ENCODE results near the gene IL3.

Gene IL3

DNA sequence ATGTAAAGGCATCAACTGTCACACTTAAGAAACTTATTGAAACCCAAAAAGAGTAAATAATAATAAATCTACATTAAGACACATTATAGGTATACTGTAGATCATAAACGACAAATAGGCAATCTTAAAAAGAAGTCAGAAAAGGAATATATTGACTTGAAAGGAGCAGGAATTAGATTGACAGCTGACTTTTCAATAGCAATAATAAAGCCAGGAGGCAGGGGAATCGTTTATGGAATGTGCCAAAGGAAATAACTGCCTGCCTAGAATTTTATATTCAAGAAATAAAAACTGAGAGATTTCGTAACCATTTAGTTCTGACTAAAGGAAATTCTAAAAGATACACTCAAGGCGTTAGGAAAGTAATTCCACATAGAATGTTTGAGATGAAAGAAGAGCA lies 27.3 kb upstream of the IL3 start:
- no peak overlapping the region for H2AK5ac ChIP-seq (ENCODE audit: low read depth, low read length)
- H3K36me3 ChIP-seq (replicated peaks in 1 of 2; ENCODE audit: control insufficient read depth in 2 of 2, insufficient read depth in 2 of 2, low read length in 2 of 2), result no peaks in the 10 kb centered on the region
- H3K23ac ChIP-seq (ENCODE audit: low read depth, low read length, poor library complexity), result no peak overlapping the region
- no peak overlapping the region for H3K9ac ChIP-seq (ENCODE audit: low read depth, low read length, poor library complexity)
- no peak overlapping the region for H2BK12ac ChIP-seq (ENCODE audit: low read length)
- no peak overlapping the region for H3K27ac ChIP-seq (replicated peaks; ENCODE audit: low read length)
- H3K79me1 ChIP-seq (ENCODE audit: low read depth, low read length), result no peaks in the 10 kb centered on the region
- no peak overlapping the region for H2AFZ ChIP-seq (ENCODE audit: low read length)
- H3K4me1 ChIP-seq (ENCODE audit: control insufficient read depth in 2 of 2, insufficient read depth in 1 of 2, low read depth in 1 of 2, low read length in 2 of 2), result no peaks in the 10 kb centered on the region
- no peak overlapping the region for H2BK5ac ChIP-seq (ENCODE audit: low read length)
- no CpG with 5 or more reads among the region's 4 CpGs for whole genome bisulfite sequencing, 2 donors (ENCODE audit: extremely low coverage in 2 of 2, insufficient read length in 2 of 2, insufficient replicate concordance in 1 of 2)
- no peaks in the 10 kb centered on the region for H3K9me3 ChIP-seq (replicated peaks in 1 of 2; ENCODE audit: control insufficient read depth in 2 of 2, insufficient read depth in 1 of 2, low read depth in 1 of 2, low read length in 2 of 2)
- no peak overlapping the region for H4K8ac ChIP-seq (ENCODE audit: low read depth, low read length)
- H3K4me2 ChIP-seq (ENCODE audit: insufficient read depth, low read length, poor library complexity, severe bottlenecking), result no peak overlapping the region
- H3K4me3 ChIP-seq (ENCODE audit: low read length in 2 of 2), result no peak overlapping the region
- H3K27me3 ChIP-seq (ENCODE audit: control insufficient read depth in 3 of 3, insufficient read depth in 3 of 3, low read depth in 1 of 3, low read length in 3 of 3), result no peaks in the 10 kb centered on the region
- H4K91ac ChIP-seq (ENCODE audit: low read depth, low read length, poor library complexity), result no peak overlapping the region
- no peak overlapping the region for H2BK15ac ChIP-seq (ENCODE audit: low read length)
- H3K14ac ChIP-seq (ENCODE audit: low read length), result no peak overlapping the region
- no peak overlapping the region for H2BK120ac ChIP-seq (ENCODE audit: low read depth, low read length)
- DNase-seq (ENCODE audit: low spot score), result no peak
- no peak overlapping the region for H3K4ac ChIP-seq (ENCODE audit: low read length)
- H3K18ac ChIP-seq (ENCODE audit: low read length), result no peak overlapping the region

GRCh38 chr5:132037353-132037752 lies 23.1 kb upstream of the IL3 start:
- Histone ChIP-seq H3K18ac (ENCODE audit: low read length) (no peak overlapping the region), H4K91ac (ENCODE audit: low read depth, low read length, poor library complexity) (no peak overlapping the region), H3K4ac (ENCODE audit: low read length) (no peak overlapping the region), H3K4me3 (ENCODE audit: low read length in 2 of 2) (no peak overlapping the region), H3K9me3 (replicated peaks in 1 of 2; ENCODE audit: control insufficient read depth in 2 of 2, insufficient read depth in 1 of 2, low read depth in 1 of 2, low read length in 2 of 2) (no peaks in the 10 kb centered on the region), H2AFZ (ENCODE audit: low read length) (no peak overlapping the region), H4K8ac (ENCODE audit: low read depth, low read length) (no peak overlapping the region), H3K4me1 (ENCODE audit: control insufficient read depth in 2 of 2, insufficient read depth in 1 of 2, low read depth in 1 of 2, low read length in 2 of 2) (no peaks in the 10 kb centered on the region), H2AK5ac (ENCODE audit: low read depth, low read length) (no peak overlapping the region), H2BK12ac (ENCODE audit: low read length) (no peak overlapping the region), H2BK5ac (ENCODE audit: low read length) (no peak overlapping the region), H3K14ac (ENCODE audit: low read length) (no peak overlapping the region), H3K23ac (ENCODE audit: low read depth, low read length, poor library complexity) (no peak overlapping the region), H2BK120ac (ENCODE audit: low read depth, low read length) (no peak overlapping the region), H3K27ac (replicated peaks; ENCODE audit: low read length) (no peak overlapping the region), H3K9ac (ENCODE audit: low read depth, low read length, poor library complexity) (no peak overlapping the region), H3K4me2 (ENCODE audit: insufficient read depth, low read length, poor library complexity, severe bottlenecking) (no peak overlapping the region), H3K36me3 (replicated peaks in 1 of 2; ENCODE audit: control insufficient read depth in 2 of 2, insufficient read depth in 2 of 2, low read length in 2 of 2) (no peaks in the 10 kb centered on the region), H2BK15ac (ENCODE audit: low read length) (no peak overlapping the region), H3K79me1 (ENCODE audit: low read depth, low read length) (no peaks in the 10 kb centered on the region), H3K27me3 (ENCODE audit: control insufficient read depth in 3 of 3, insufficient read depth in 3 of 3, low read depth in 1 of 3, low read length in 3 of 3) (no peaks in the 10 kb centered on the region)
- no CpG with 5 or more reads among the region's 2 CpGs for WGBS, 2 donors (ENCODE audit: extremely low coverage in 2 of 2, insufficient read length in 2 of 2, insufficient replicate concordance in 1 of 2)
- DNase-seq (ENCODE audit: low spot score), result no peak

- Histone ChIP-seq H3K27me3 (ENCODE audit: control insufficient read depth in 3 of 3, insufficient read depth in 3 of 3, low read depth in 1 of 3, low read length in 3 of 3) (no peaks in the 10 kb centered on the region), H3K9me3 (replicated peaks in 1 of 2; ENCODE audit: control insufficient read depth in 2 of 2, insufficient read depth in 1 of 2, low read depth in 1 of 2, low read length in 2 of 2) (no peaks in the 10 kb centered on the region), H3K9ac (ENCODE audit: low read depth, low read length, poor library complexity) (no peak overlapping the region), H3K79me1 (ENCODE audit: low read depth, low read length) (peaks cover 2% of the 10 kb centered on the region), H2AK5ac (ENCODE audit: low read depth, low read length) (no peak overlapping the region), H3K14ac (ENCODE audit: low read length) (no peak overlapping the region), H2BK120ac (ENCODE audit: low read depth, low read length) (no peak overlapping the region), H3K27ac (replicated peaks; ENCODE audit: low read length) (no peak overlapping the region), H4K91ac (ENCODE audit: low read depth, low read length, poor library complexity) (no peak overlapping the region), H3K18ac (ENCODE audit: low read length) (no peak overlapping the region), H2BK12ac (ENCODE audit: low read length) (no peak overlapping the region), H3K4me1 (ENCODE audit: control insufficient read depth in 2 of 2, insufficient read depth in 1 of 2, low read depth in 1 of 2, low read length in 2 of 2) (no peaks in the 10 kb centered on the region), H3K4me3 (ENCODE audit: low read length in 2 of 2) (no peak overlapping the region), H3K4me2 (ENCODE audit: insufficient read depth, low read length, poor library complexity, severe bottlenecking) (no peak overlapping the region), H3K4ac (ENCODE audit: low read length) (no peak overlapping the region), H4K8ac (ENCODE audit: low read depth, low read length) (no peak overlapping the region), H2AFZ (ENCODE audit: low read length) (no peak overlapping the region), H2BK15ac (ENCODE audit: low read length) (no peak overlapping the region), H3K36me3 (replicated peaks in 1 of 2; ENCODE audit: control insufficient read depth in 2 of 2, insufficient read depth in 2 of 2, low read length in 2 of 2) (no peaks in the 10 kb centered on the region), H3K23ac (ENCODE audit: low read depth, low read length, poor library complexity) (no peak overlapping the region), H2BK5ac (ENCODE audit: low read length) (no peak overlapping the region)
- DNase-seq (ENCODE audit: low spot score), result no peak
- WGBS, 2 donors (ENCODE audit: extremely low coverage in 2 of 2, insufficient read length in 2 of 2, insufficient replicate concordance in 1 of 2), result no CpG with 5 or more reads among the region's 10 CpGs
These were observed 16.2 kb upstream of the IL3 start for GRCh38 chr5:132044207-132044606.

DNA sequence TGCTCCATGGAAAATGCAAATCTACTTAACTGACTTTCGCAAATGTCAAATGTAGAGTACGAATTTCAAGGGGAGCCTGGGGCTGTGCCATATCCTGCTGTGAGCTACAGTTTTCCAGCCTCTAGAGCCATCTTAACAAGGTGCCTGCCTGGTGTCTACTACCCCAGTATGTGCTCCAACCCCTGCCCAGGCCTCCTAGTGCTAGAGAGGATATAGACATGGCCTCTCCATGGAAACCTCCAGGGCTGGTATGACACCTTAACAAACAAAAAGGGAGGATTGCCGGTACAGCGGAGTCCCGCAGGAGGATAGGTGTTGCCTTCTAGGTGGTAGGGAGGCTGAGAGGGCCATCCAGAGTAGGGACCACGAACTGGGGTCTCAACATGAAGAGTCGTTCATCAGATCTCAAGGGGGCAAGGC lies 13.6 kb upstream of the IL3 start:
- peaks cover 2% of the 10 kb centered on the region for H3K79me1 ChIP-seq (ENCODE audit: low read depth, low read length)
- no peak overlapping the region for H2BK120ac ChIP-seq (ENCODE audit: low read depth, low read length)
- no peak overlapping the region for H3K27ac ChIP-seq (replicated peaks; ENCODE audit: low read length)
- no peak overlapping the region for H3K9ac ChIP-seq (ENCODE audit: low read depth, low read length, poor library complexity)
- no peak overlapping the region for H2AFZ ChIP-seq (ENCODE audit: low read length)
- DNase-seq (ENCODE audit: low spot score), result no peak
- no peak overlapping the region for H4K8ac ChIP-seq (ENCODE audit: low read depth, low read length)
- no peak overlapping the region for H3K4me2 ChIP-seq (ENCODE audit: insufficient read depth, low read length, poor library complexity, severe bottlenecking)
- no peaks in the 10 kb centered on the region for H3K9me3 ChIP-seq (replicated peaks in 1 of 2; ENCODE audit: control insufficient read depth in 2 of 2, insufficient read depth in 1 of 2, low read depth in 1 of 2, low read length in 2 of 2)
- no peaks in the 10 kb centered on the region for H3K4me1 ChIP-seq (ENCODE audit: control insufficient read depth in 2 of 2, insufficient read depth in 1 of 2, low read depth in 1 of 2, low read length in 2 of 2)
- H2AK5ac ChIP-seq (ENCODE audit: low read depth, low read length), result no peak overlapping the region
- H3K14ac ChIP-seq (ENCODE audit: low read length), result no peak overlapping the region
- no peak overlapping the region for H3K4ac ChIP-seq (ENCODE audit: low read length)
- no CpG with 5 or more reads among the region's 7 CpGs for WGBS, 2 donors (ENCODE audit: extremely low coverage in 2 of 2, insufficient read length in 2 of 2, insufficient replicate concordance in 1 of 2)
- no peak overlapping the region for H2BK15ac ChIP-seq (ENCODE audit: low read length)
- H3K18ac ChIP-seq (ENCODE audit: low read length), result no peak overlapping the region
- H3K27me3 ChIP-seq (ENCODE audit: control insufficient read depth in 3 of 3, insufficient read depth in 3 of 3, low read depth in 1 of 3, low read length in 3 of 3), result no peaks in the 10 kb centered on the region
- peak overlapping the region in 1 of 2 donors; percentile 39 for H3K4me3 ChIP-seq (ENCODE audit: low read length in 2 of 2)
- H2BK5ac ChIP-seq (ENCODE audit: low read length), result no peak overlapping the region
- no peak overlapping the region for H4K91ac ChIP-seq (ENCODE audit: low read depth, low read length, poor library complexity)
- no peak overlapping the region for H2BK12ac ChIP-seq (ENCODE audit: low read length)
- no peak overlapping the region for H3K23ac ChIP-seq (ENCODE audit: low read depth, low read length, poor library complexity)
- no peaks in the 10 kb centered on the region for H3K36me3 ChIP-seq (replicated peaks in 1 of 2; ENCODE audit: control insufficient read depth in 2 of 2, insufficient read depth in 2 of 2, low read length in 2 of 2)
